Neuronal stem cell (in vitro differentiated cells): Measurements from ENCODE around the gene NRARP. TPM values are rescaled to one million over a fixed set of nuclear protein-coding genes. Genes with fewer than 3 reads are reported as not detected.

Source experiments
- DNase-seq: peaks from one replicate; pipeline ENCODE4 v3.0.0-alpha.2; 2013; ENCODE audit warnings: low spot score
- H2AFZ ChIP-seq: one replicate; pipeline ENCODE4 v1.6.1; 2013; ENCODE audit warnings: mild to moderate bottlenecking, low read length, inconsistent platforms
- H2AK5ac ChIP-seq: 2 replicates; pipeline ENCODE4 v1.6.1; 2013; ENCODE audit warnings: low read depth, mild to moderate bottlenecking, inconsistent platforms, low read length, moderate library complexity, mixed read lengths
- H2BK120ac ChIP-seq: 2 replicates; pipeline ENCODE4 v1.6.1; 2013; ENCODE audit warnings: low read depth, mild to moderate bottlenecking, inconsistent platforms, low read length, moderate library complexity, mixed read lengths
- H2BK12ac ChIP-seq: one replicate; pipeline ENCODE4 v1.6.1; 2013; ENCODE audit warnings: low read length, inconsistent platforms
- H2BK15ac ChIP-seq: 2 replicates; pipeline ENCODE4 v1.6.1; 2013; ENCODE audit warnings: mild to moderate bottlenecking, low read length, inconsistent platforms, mixed read lengths
- H2BK5ac ChIP-seq: one replicate; pipeline ENCODE4 v1.6.1; 2013; ENCODE audit warnings: inconsistent platforms, mild to moderate bottlenecking, low read length, moderate library complexity
- H3K14ac ChIP-seq: one replicate; pipeline ENCODE4 v1.6.1; 2013; ENCODE audit warnings: low read length, inconsistent platforms
- H3K18ac ChIP-seq: 2 replicates; pipeline ENCODE4 v1.6.1; 2013; ENCODE audit warnings: low read length, inconsistent platforms
- H3K23ac ChIP-seq: 2 replicates; pipeline ENCODE4 v1.6.1; 2013; ENCODE audit warnings: low read depth, mild to moderate bottlenecking, mixed read lengths, low read length, inconsistent platforms; ENCODE audit not compliant: poor library complexity
- H3K27ac ChIP-seq: replicated peaks from 3 replicates; pipeline ENCODE4 v1.5.1; 2013; ENCODE audit warnings: low read length, inconsistent platforms
- H3K27me3 ChIP-seq, 3 experiments: 2 replicates each; pipeline ENCODE4 v1.6.1; 2013; ENCODE audit warnings: low read length in 3 of 3, mild to moderate bottlenecking in 2 of 3, inconsistent platforms in 1 of 3, low read depth in 1 of 3, mixed read lengths in 1 of 3, moderate library complexity in 1 of 3; ENCODE audit not compliant: control insufficient read depth in 3 of 3, insufficient read depth in 3 of 3
- H3K36me3 ChIP-seq, 2 donors: replicated peaks in 1 of 2; 2 replicates each; pipeline ENCODE4 v1.6.1; 2013; ENCODE audit warnings: low read length in 2 of 2; ENCODE audit not compliant: control insufficient read depth in 2 of 2, insufficient read depth in 2 of 2
- H3K4ac ChIP-seq: 2 replicates; pipeline ENCODE4 v1.6.1; 2013; ENCODE audit warnings: inconsistent platforms, mild to moderate bottlenecking, low read length, moderate library complexity
- H3K4me1 ChIP-seq, 2 donors: 1 replicate in 1 of 2; 2 replicates in 1 of 2; pipeline ENCODE4 v1.6.1; 2013; ENCODE audit warnings: low read length in 2 of 2, low read depth in 1 of 2; ENCODE audit not compliant: control insufficient read depth in 2 of 2, insufficient read depth in 1 of 2
- H3K4me2 ChIP-seq: one replicate; pipeline ENCODE4 v1.6.1; 2013; ENCODE audit warnings: mild to moderate bottlenecking, low read length, inconsistent platforms; ENCODE audit not compliant: insufficient read depth, poor library complexity, severe bottlenecking
- H3K4me3 ChIP-seq, 2 donors: 2 replicates each; pipeline ENCODE4 v1.5.1; 2013; ENCODE audit warnings: low read length in 2 of 2, mild to moderate bottlenecking in 2 of 2, inconsistent platforms in 1 of 2, moderate library complexity in 1 of 2
- H3K79me1 ChIP-seq: one replicate; pipeline ENCODE4 v1.6.1; 2013; ENCODE audit warnings: low read depth, mild to moderate bottlenecking, inconsistent platforms, low read length, moderate library complexity
- H3K9ac ChIP-seq: one replicate; pipeline ENCODE4 v1.6.1; 2013; ENCODE audit warnings: mild to moderate bottlenecking, low read depth, low read length, inconsistent platforms; ENCODE audit not compliant: poor library complexity
- H3K9me3 ChIP-seq, 2 donors: replicated peaks in 1 of 2; 2 replicates each; pipeline versions ENCODE3 to v1.6.1; 2013; ENCODE audit warnings: low read length in 2 of 2, mild to moderate bottlenecking in 2 of 2, inconsistent platforms in 1 of 2, low read depth in 1 of 2, mixed read lengths in 1 of 2, moderate library complexity in 1 of 2; ENCODE audit not compliant: control insufficient read depth in 2 of 2, insufficient read depth in 1 of 2
- H4K8ac ChIP-seq: one replicate; pipeline ENCODE4 v1.6.1; 2013; ENCODE audit warnings: low read depth, mild to moderate bottlenecking, inconsistent platforms, low read length, moderate library complexity
- H4K91ac ChIP-seq: one replicate; pipeline ENCODE4 v1.6.1; 2013; ENCODE audit warnings: low read length, low read depth, mild to moderate bottlenecking, inconsistent platforms; ENCODE audit not compliant: poor library complexity
- whole genome bisulfite sequencing, 2 donors: extraction: QIAGEN DNeasy Blood & Tissue Kit; methylation state at CpG; one replicate each; pipeline ENCODE4 v1.1.7; 2013; ENCODE audit warnings: missing lambda C conversion rate in 2 of 2, mixed read lengths in 1 of 2; ENCODE audit not compliant: insufficient read length in 2 of 2, insufficient replicate concordance in 1 of 2; ENCODE audit errors: extremely low coverage in 2 of 2; 5-methylcytosine and 5-hydroxymethylcytosine counted together
- polyA plus RNA-seq, 2 experiments: library from polyadenylated mRNA; stranded (reverse); fragments of 200-250 nt; gene quantifications; one replicate each; pipeline ENCODE4 v1.2.3, GENCODE V29; 2013

NRARP gene, protein sequence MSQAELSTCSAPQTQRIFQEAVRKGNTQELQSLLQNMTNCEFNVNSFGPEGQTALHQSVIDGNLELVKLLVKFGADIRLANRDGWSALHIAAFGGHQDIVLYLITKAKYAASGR
- polyA plus RNA-seq (2013, experiment 1 of 2): 51.2 TPM
- polyA plus RNA-seq (2013, experiment 2 of 2): 51.6 TPM

- Histone ChIP-seq H3K23ac (peak within 1 kb of the TSS; percentile 98), H2BK12ac (peak within 1 kb of the TSS; percentile 94), H3K14ac (peak within 1 kb of the TSS; percentile 85), H3K9ac (peak within 1 kb of the TSS; percentile 98), H2BK15ac (peak within 1 kb of the TSS; percentile 100), H4K91ac (peak within 1 kb of the TSS; percentile 95), H3K79me1 (peaks cover 6% of the 10 kb centered on the region), H3K18ac (peak within 1 kb of the TSS; percentile 99), H2BK120ac (peak within 1 kb of the TSS; percentile 99), H3K4ac (peak within 1 kb of the TSS; percentile 76), H3K4me1 (peaks cover 54 to 59% of the 10 kb centered on the region in 2 donors), H2BK5ac (peak within 1 kb of the TSS; percentile 98), H3K4me3 (peak within 1 kb of the TSS; percentile 93 to 95), H3K9me3 (no peaks in the 10 kb centered on the region), H3K36me3 (peaks cover 5 to 14% of the 10 kb centered on the region in 2 donors), H3K27ac (peak within 1 kb of the TSS; percentile 91), H3K4me2 (peak within 1 kb of the TSS; percentile 95), H4K8ac (peak within 1 kb of the TSS; percentile 92), H3K27me3 (peaks cover 0 to 7% (median 3%) of the 10 kb centered on the region in 3 experiments), H2AK5ac (peak within 1 kb of the TSS; percentile 100), H2AFZ (peak within 1 kb of the TSS; percentile 86)
- no CpG with 5 or more reads among the region's 60 CpGs for WGBS, 2 donors
- DNase-seq: peak; percentile 86
Measured at GRCh38 chr9:137302118-137302448, at the start of gene NRARP. NRARP (minus strand) TSS chr9:137302271; CDS start chr9:137301928, 343 bp downstream.

- no peak for DNase-seq
- no peak overlapping the region for H3K9ac ChIP-seq
Measured at GRCh38 chr9:137350696-137351584, 48.9 kb upstream of the NRARP start.

DNA sequence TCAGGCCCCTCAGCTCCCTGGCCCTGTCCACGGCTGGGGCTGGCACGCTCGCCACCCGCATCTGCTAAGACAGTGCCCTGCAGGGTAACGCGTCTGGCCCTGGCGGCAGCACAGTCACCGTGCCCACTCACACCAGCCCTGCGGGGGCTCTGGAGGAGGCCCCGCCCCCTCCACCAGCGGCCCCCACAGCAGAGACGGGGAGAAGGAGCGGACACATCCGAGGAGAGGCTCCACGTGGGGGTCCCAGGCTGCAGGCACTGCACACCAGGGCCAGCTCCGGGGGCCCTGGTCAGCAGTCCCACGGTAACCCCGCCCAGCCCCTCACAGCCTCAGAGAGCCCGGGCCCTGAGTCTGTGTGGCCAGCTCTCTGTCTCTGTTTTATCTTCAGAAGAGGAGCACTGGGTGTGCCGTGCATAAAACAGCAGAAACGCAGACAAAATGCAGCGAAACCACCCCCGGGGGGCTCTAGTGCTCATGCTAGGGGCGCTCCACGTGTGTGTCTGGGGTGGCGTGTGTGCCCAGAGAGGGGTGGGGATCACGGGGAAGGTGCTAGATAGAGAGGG is 47.5 kb upstream of the NRARP start:
- no peaks in the 10 kb centered on the region for H3K4me1 ChIP-seq
- H3K9ac ChIP-seq: peak overlapping the region; percentile 44
- no peak overlapping the region for H2AFZ ChIP-seq
- H3K4ac ChIP-seq: no peak overlapping the region
- no peak for DNase-seq
- H3K9me3 ChIP-seq: peaks cover 5 to 18% of the 10 kb centered on the region in 2 donors
- H3K14ac ChIP-seq: no peak overlapping the region
- H3K27ac ChIP-seq: no peak overlapping the region
- H2BK12ac ChIP-seq: peak overlapping the region; percentile 58
- H2BK15ac ChIP-seq: peak overlapping the region; percentile 67
- H3K18ac ChIP-seq: peak overlapping the region; percentile 48
- H3K36me3 ChIP-seq: peaks cover 0 to 2% of the 10 kb centered on the region in 2 donors
- no peak overlapping the region for H3K4me3 ChIP-seq
- H3K27me3 ChIP-seq: peaks cover 0 to 2% (median 0%) of the 10 kb centered on the region in 3 experiments
- no peak overlapping the region for H2BK5ac ChIP-seq
- no peak overlapping the region for H2BK120ac ChIP-seq
- no CpG with 5 or more reads among the region's 27 CpGs for WGBS, 2 donors
- H3K79me1 ChIP-seq: no peaks in the 10 kb centered on the region
- H3K4me2 ChIP-seq: no peak overlapping the region
- no peak overlapping the region for H4K91ac ChIP-seq
- H4K8ac ChIP-seq: no peak overlapping the region
- peak overlapping the region; percentile 83 for H2AK5ac ChIP-seq
- peak overlapping the region; percentile 73 for H3K23ac ChIP-seq

More at GRCh38 chr9:137350696-137351584, 48.9 kb upstream of the NRARP start:
- no peak overlapping the region for H4K91ac ChIP-seq
- H2BK120ac ChIP-seq: no peak overlapping the region
- peak overlapping the region; percentile 48 for H3K18ac ChIP-seq
- WGBS, 2 donors: no CpG with 5 or more reads among the region's 30 CpGs
- H2BK5ac ChIP-seq: no peak overlapping the region
- peaks cover 0 to 2% (median 0%) of the 10 kb centered on the region in 3 experiments for H3K27me3 ChIP-seq
- peak overlapping the region; percentile 31 for H3K23ac ChIP-seq
- no peak overlapping the region for H3K4ac ChIP-seq
- no peaks in the 10 kb centered on the region for H3K4me1 ChIP-seq
- H3K4me3 ChIP-seq: no peak overlapping the region
- H2BK12ac ChIP-seq: peak overlapping the region; percentile 84
- no peak overlapping the region for H3K4me2 ChIP-seq
- peaks cover 0 to 2% of the 10 kb centered on the region in 2 donors for H3K36me3 ChIP-seq
- H2BK15ac ChIP-seq: no peak overlapping the region
- H2AK5ac ChIP-seq: peak overlapping the region; percentile 88
- no peak overlapping the region for H2AFZ ChIP-seq
- H3K79me1 ChIP-seq: no peaks in the 10 kb centered on the region
- no peak overlapping the region for H4K8ac ChIP-seq
- H3K27ac ChIP-seq: no peak overlapping the region
- peak overlapping the region; percentile 71 for H3K14ac ChIP-seq
- H3K9me3 ChIP-seq: peaks cover 13 to 21% of the 10 kb centered on the region in 2 donors
